Measurements from ENCODE around the gene CBARP.

Gene CBARP

GRCh38 chr19:1237754-1238368 is at the start of gene CBARP:
CBARP (minus strand) TSS chr19:1238005; CDS start chr19:1236100, 1,905 bp downstream.
- peak; percentile 48 for DNase-seq

GRCh38 chr19:1286487-1287353 is 48.9 kb upstream of the CBARP start:
- no peak for DNase-seq

DNA sequence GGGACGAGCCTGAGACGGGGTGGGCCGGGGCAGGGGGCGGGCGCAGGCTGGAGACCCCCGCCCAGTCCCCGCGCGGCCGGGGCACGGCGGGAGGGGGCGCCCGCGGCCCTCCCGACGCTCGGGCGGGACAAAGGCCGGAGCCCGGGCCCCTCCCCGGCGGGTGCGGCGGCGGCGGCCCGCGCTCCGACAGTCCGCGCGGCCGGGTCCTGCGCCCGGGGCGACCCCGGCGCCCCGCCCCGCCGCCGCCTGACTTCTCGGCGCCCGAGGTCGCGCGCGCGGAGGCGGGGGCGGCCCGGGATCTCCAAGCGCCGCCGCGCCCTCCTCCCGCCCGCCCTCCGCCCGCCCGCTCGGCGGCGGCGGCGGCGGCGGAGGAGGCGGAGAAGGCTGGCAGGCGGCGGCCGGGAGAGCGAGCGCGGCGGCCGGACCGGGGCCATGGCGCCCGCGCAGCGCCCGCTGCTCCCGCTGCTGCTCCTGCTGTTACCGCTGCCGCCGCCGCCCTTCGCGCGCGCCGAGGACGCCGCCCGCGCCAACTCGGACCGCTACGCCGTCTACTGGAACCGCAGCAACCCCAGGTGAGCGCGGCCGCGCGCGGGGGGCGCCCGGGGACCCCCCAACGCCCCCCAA is 48.0 kb upstream of the CBARP start, which contains the start of gene EFNA2:
Gene EFNA2, plus strand, starts transcription at position 137 of the 624 bp plus-strand sequence. Its CDS starts 296 bp downstream, at position 433.
- no peak for DNase-seq

- DNase-seq: no peak
Measured at GRCh38 chr19:1284979-1285736, 47.4 kb upstream of the CBARP start.

- no peak for DNase-seq
Measured at GRCh38 chr19:1284293-1284978, 46.6 kb upstream of the CBARP start.

- no peak for DNase-seq
Measured at GRCh38 chr19:1283917-1284292, 46.1 kb upstream of the CBARP start.

DNA sequence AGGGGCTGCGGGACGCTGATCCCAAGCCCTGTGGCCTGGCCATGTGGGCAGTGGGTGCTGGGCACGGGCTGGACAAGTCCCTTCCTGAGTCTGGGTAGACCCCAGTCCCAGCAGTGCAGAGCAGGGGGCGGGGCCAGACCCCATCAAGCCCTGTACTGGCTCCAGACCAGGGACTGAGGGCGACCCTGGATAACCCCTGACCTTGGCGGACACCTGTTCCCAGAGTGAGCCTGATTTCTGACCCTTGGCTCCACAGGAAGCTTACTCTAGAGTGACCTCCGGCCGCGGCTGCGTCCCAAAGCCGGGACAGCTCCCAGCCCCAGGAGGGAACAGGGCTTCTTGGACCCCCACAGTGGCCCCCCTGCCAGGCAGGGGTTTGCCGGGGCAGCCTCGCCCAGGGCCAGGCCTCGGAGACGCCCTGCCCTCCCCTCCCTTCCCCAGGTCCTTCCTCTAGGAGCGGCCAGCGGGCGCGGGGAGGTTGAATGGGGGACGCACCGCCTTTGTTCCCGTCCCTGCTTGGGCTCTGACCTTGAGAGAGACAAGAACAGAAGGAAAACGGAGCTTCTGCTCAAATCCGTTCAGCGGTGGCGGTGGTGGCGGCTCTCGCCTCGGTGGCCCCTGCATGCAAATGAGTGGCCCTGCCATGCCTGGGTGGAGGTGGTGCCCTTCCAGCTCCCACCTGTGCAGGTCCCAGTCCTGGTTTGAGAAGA is 45.6 kb upstream of the CBARP start:
- no peak for DNase-seq

DNA sequence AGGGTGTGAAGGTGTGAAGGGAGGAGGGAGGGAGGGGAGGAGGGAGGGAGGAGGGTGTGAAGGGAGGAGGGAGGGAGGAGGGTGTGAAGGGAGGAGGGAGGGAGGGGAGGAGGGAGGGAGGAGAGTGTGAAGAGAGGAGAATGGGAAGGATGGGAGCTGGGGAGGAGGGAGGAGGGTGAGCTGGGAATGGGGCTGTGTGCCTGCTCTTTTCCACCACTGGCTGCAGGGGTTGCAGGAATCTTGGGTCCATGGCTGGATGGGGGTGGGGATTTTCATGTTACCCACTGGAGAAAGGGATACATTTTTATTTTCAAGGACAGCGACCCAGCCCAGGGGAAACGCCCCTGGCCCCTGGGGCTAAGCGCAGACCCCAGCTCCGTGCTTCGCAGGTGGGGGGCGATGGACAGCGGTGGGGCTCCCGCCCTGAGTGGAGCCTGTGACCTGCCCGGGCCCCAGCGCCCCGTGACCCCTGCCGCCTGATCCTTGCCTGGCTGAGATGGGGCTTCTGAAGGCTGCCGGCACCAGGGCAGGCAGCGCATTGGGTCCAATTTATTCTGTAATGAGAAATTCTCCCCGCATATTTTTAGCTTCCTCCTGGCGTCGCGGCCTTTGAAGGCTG is 44.9 kb upstream of the CBARP start:
- DNase-seq: no peak

DNA sequence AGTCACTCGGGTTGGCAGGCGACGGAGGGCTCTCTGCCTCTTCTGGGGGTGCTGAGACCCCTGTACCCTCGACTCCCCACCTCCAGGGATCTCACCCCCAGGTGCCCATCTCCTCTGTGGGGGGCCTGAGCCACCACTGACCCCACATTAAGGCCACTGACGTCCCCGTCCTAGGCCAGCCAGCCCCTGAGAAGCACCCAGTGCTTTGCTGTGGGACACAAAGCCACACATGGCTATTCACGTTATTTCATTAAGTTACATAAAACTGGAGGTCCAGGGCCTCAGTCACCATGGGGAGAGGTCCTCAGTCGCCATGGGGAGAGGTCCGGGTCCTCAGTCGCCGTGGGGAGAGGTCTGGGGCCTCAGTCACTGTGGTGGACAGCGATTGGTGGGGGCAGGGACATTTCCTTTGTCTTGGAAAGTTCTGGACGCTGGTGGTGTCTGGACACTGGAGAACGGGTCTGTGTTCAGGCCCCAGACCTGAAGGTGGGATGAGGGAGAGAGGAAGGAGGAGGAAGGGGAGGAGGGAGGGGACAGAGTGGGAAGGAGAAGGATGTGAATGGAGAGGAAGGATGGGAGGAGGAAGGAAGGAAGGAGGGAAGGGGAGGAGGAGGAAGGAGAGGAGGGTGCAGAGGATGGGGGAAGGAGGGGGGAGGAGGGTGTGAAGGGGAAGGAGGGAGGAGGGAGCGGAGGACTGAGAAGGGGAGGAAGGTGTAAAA is 43.9 kb upstream of the CBARP start:
- DNase-seq: no peak

- no peak for DNase-seq
Measured at GRCh38 chr19:1280636-1281568, 43.1 kb upstream of the CBARP start.

- peak; percentile 92 for DNase-seq
Measured at GRCh38 chr19:1279782-1280341, 42.1 kb upstream of the CBARP start.

DNA sequence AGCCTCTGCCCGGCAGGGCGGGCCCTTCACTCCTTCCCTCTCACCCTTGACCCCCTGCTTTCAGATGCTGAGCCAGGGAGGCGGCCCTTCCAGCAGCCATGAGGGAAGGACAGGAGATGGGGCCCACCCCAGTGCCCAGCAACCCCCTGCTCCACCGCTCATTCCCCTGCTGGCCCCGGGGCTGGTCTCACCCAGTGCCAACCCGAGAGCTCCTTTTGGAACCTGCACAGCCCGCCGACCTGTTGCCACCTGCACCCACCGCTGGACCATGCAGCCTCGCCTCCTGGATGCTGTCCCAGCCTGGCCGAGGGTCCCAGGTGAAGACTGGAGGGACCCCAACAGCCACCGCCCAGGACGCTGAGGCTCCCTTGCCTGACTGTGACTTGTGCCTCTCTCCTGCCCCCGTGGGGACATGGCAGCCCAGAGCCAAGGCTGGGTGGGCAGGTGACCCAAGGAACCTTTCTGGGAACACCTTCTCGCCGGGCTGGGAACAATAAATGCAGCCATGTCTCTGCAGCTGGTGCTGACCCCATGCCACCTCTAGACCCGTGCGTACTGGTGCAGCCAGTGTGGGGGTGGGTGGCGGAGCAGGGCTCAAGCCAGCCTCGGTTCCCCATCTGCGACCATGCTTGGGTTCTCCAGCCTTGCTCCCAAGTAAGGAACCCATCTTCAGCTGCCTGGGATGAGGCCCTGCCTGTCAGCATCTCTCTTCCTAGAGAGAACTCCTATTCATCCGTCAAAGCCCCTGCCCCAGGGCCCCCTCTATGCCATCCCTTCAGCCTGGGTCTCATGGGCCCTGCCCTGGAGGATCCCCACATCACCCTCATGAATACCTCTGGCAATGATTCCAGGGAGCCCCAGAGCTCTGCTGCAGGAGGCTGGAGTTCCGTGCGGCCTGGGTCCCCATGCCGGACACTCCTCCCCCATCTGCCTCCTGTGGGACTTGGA is 41.2 kb upstream of the CBARP start:
- DNase-seq: no peak

DNA sequence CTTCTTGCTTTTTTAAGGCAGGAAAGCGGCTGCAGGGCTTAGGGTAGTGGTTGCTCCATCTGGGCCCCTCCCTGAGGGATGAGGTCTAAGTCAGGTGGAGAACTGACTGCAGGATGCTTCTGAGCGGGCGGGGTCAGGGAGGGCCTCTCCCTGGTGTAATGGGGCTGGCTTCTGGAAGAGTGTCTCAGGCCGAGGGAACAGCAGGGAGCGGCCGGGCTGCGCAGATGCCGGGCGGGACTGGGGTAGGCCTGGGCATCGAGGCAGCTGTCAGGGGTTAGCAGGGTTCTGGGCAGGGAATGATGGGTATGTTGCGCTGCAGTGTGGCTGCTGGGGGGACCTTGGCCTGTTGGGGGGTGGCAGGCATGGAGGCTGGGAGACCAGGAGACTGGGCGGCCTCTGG is 40.3 kb upstream of the CBARP start:
- no peak for DNase-seq

GRCh38 chr19:1277061-1277460 is 39.3 kb upstream of the CBARP start:
- DNase-seq: no peak

DNA sequence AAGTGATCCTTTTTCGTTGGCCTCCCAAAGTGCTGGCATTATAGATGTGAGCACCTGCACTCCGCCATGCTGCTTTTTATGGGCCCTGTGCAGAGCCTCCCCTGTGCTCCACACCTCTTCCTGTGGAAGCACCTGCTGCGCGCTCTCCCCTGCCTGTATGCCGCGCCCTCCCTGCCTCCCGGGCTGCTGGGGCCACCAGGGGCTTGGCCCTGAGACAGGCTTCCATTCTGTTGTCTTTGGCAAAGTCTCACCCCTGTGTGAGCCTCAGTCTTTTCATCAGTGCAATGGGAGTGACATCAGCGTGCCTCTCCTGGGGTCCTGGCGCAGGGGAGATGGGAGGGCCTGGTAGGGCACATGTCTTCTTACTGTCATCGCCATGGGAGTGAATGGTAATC is 38.8 kb upstream of the CBARP start:
- no peak for DNase-seq

DNA sequence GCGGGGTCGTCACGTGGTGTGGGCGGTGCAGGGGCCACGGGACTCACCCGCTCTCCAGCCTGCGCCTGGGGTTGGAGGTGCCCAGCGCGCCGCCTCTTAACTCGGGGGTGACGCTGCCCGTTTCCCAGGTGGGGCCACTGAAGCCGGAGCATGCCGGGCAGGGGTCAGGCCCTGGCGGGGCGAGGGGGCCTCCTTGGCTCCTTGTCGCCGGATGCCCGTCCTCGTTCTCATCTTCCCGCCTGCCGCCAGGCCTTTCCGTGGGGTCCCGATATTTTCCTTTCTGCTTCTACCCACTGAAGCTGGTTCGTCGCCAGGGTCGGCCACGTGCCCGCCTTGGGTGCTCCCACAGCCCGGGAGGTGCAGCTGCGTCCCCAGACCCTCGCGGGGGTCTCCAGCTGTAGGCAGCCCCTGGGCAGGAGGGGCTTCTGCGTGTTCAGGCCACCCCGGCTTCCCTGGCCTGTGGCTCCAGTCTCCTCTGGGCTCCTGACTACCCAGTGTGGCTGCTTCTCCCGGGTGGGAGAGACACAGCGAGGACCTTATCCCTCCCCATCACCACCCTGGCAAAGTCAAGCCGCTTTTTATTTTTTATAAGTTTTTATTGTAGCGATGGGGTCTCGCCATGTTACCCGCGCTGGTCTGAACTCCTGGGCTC is 38.3 kb upstream of the CBARP start:
- DNase-seq: no peak

GRCh38 chr19:1275260-1275975 is 37.6 kb upstream of the CBARP start, which contains the start of gene FAM174C:
FAM174C (plus strand) TSS chr19:1275530; CDS start chr19:1275550, 20 bp downstream.
- DNase-seq: peak; percentile 97

Data from femur (tissue), 1 donor.